LoVo (cell line): ENCODE data around the gene RTBDN.

ENCODE experiments used
- DNase-seq: peaks from one replicate; pipeline ENCODE4 v3.0.0-alpha.2; 2016; ENCODE audit warnings: low spot score

The RTBDN gene

GRCh38 chr19:12834566-12834943, at the start of gene RTBDN:
RTBDN (minus strand) TSS chr19:12834579; CDS start chr19:12829979, 4,600 bp downstream.
- DNase-seq, result no peak

GRCh38 chr19:12882589-12882988, 48.2 kb upstream of the RTBDN start:
- DNase-seq, result no peak

DNA sequence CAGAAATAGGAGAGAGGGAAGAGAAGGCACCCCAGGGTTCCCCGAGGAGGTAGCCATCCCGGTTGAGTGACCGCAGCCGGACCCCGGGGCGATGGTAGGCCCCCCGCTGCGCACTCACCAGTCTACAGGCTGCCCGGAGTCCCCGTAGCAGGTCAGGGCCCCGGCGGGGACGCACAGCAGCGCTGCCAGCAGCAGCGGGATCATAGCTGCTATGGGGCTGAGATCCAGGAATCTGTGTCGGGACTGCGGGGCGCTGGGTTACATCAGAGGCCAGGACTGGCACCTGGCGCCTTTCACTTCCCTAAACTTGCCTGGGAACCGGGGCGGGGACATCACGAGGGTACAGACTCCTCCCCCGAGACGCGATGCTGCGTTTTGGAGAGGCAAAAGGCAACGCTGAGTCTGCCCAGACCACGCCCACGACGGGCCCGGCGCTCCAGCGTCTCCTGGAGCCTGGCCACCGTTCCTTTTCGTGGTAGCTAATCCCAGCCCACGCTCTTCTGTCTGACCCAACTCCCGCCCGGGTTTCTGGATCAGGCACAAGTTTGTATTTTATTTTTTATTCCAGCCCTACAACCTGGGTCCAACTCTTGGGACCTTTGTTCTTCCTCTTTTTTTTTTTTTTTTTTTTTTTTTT, 46.9 kb upstream of the RTBDN start, which contains the start of gene DNASE2:
TSS of gene DNASE2 (minus strand) at position 278 of the 637 bp plus-strand sequence. CDS start at position 204, 74 bp downstream.
- DNase-seq, result peak; percentile 98

DNA sequence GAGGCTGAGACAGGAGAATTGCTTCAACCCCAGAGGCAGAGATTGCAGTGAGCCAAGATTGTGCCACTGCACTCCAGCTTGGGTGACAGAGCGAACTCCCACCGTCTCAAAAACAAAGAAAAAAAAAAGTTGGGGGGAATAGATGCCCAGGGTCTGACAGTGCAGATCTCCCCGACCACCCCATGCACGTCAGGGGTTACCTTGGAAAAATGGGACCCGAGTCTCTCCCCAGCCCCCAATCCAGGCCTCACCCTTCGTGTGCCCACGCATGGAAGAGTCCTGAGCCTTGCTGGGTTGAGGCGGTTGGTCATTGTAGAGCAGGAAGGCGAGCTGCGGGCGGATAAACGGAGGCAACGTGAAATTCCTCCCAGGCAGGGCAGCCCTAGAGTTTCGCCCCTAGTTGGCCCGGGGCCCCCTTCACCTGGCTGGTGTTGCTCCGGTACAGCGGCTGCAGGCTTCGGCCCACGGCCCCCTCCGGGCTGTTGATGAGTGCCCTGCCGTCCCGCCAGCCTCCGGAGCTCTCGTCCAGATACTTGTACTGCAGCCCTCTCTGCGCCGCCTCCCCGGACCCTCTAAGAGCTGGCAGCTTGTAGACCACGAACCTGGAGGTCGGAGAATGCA, 46.3 kb upstream of the RTBDN start:
- no peak for DNase-seq

DNA sequence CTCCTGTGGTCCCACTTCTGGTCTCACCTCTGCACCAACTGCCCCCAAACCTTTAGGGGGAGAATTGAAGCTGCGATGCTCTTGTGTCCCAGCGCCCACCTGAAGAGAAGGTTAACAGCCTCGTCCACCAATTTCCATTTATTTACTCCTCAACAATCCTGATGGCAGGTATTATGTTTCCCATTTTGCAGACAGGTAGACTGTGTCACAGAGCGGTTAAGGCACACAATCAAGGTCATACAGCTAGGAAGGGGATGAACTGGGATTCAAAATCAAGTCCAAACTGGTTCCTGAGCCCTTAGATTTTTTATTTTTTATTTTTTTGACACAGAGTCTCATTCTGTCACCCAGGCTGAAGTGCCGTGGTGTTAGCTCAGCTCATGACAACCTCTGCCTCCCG, 40.7 kb upstream of the RTBDN start:
- DNase-seq, result no peak

- no peak for DNase-seq
Measured at GRCh38 chr19:12873891-12874745, 39.7 kb upstream of the RTBDN start.

GRCh38 chr19:12872941-12873890, 38.8 kb upstream of the RTBDN start:
- no peak for DNase-seq

- no peak for DNase-seq
Measured at GRCh38 chr19:12872255-12872654, 37.9 kb upstream of the RTBDN start.

- DNase-seq, result no peak
Measured at GRCh38 chr19:12871681-12872080, 37.3 kb upstream of the RTBDN start.

GRCh38 chr19:12868540-12869112, 34.2 kb upstream of the RTBDN start:
- no peak for DNase-seq

GRCh38 chr19:12867120-12868099, 33.0 kb upstream of the RTBDN start:
- peak; percentile 48 for DNase-seq

GRCh38 chr19:12866416-12867119, 32.2 kb upstream of the RTBDN start:
- no peak for DNase-seq

GRCh38 chr19:12865746-12866415, 31.5 kb upstream of the RTBDN start:
- DNase-seq, result no peak

DNA sequence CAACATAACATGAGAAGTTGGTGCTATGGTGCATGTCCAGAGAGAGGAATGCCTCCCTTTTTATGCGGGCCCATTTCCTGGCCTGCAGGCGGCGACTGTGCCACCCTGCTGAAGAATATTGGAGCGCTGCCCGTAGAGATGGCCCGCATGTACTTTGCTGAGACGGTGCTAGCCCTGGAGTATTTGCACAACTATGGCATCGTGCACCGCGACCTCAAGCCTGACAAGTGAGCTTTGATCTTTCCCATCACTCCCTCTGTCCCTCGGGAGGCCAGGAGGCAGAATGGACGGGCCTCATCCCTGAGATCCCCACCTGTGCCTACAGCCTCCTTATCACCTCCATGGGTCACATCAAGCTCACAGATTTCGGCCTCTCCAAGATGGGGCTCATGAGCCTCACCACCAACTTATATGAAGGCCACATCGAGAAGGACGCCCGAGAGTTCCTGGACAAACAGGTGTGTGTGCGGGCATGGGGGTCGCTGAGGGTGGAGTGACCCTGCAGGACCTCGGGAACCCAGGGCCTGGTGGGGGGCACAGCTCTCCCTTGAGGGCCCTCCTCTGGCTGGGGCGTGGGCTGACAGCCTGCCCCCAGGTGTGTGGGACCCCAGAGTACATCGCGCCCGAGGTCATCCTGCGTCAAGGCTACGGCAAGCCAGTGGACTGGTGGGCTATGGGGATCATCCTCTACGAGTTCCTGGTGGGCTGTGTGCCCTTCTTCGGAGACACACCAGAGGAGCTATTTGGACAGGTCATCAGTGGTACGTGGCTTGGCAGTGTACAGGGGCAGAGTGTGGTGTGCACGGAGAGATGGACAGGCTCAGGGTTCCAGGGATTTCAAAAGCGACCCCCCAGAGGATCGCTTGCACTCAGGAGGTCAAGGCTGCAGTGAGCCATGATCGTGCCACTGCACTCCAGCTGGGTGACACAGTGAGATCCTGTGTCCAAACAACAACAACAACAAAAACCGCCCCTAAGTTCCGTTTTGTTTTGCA, 30.6 kb upstream of the RTBDN start:
- no peak for DNase-seq

GRCh38 chr19:12864143-12864542, 29.8 kb upstream of the RTBDN start:
- no peak for DNase-seq

DNA sequence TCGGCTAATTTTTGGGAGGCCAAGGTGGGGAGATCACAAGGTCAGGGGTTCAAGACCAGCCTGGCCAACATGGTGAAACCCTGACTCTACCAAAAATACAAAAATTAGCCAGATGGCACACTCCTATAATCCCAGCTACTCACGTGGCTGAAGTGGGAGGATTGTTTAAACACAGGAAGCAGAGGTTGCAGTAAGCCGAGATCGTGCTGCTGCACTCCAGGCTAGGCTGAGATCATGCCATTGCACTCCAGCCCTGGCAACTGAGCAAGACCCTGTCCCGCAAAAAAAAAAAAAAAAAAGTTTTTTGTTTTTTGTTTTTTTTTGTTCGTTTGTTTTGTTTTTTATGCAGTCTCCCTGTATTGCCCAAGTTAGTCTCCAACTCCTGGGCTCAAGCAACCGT, 25.2 kb upstream of the RTBDN start:
- DNase-seq, result no peak

DNA sequence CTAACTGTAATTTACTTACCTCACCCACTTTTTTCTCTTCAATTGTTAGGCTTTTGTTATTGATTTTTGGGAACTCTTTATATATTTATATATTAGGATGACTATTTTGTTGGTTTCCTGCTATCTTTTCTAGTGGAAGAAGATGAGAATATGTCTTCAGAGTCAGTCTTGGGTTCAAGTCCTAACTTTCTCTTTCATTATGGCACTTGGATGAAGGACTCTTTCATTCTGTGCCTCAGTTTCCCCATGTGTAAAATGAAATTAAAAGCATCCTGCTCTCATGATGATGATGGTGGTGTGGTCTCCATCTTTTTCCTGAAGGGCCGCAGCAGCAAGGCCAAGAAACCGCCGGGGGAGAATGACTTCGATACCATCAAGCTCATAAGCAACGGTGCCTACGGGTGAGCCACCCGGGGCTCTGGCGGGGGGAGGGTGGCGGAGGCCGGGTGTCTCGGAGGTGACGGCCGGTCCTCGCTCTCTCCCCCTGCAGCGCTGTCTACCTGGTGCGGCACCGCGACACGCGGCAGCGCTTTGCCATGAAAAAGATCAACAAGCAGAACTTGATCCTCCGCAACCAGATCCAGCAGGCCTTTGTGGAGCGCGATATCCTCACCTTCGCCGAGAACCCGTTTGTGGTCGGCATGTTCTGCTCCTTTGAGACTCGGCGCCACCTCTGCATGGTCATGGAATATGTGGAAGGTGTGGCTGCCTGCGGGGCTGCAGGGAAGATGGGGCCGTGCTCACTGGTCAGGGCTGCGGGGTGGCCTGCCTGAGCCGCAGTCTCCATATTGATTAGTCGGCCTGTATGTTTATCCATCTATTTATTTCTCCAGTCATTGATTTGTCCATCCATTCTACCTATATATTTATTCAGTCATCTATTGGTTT, 23.9 kb upstream of the RTBDN start:
- no peak for DNase-seq
